K562 (cell line): ENCODE results near the gene FRMD7. TPM values are rescaled to one million over a fixed set of nuclear protein-coding genes. Genes with fewer than 3 reads are reported as not detected.

Source experiments
- ATAC-seq: fragments of 200-7000 bp; cut with Tn5 transposase; 3 replicates; pipeline ENCODE4 v1.9.1; 2020; ENCODE audit warnings: moderate library complexity
- BruUV-seq: library from RNA; stranded (reverse); fragments of 400-500 nt; replicated peaks from 2 replicates; lab custom pipeline; 2021; lab: Mats Ljungman, UMichigan
- CTCF ChIA-PET: fragments of 300-600 bp; formaldehyde crosslinking; extraction: SDS; loops from one replicate; lab custom pipeline; 2021; ENCODE audit warnings: low intra/inter-chr PET ratio; lab: Yijun Ruan, JAX
- POLR2A ChIA-PET: fragments of 300-600, 350-650 bp; sonication (Branson Sonifier 250); formaldehyde crosslinking; extraction: SDS; loops from one replicate; lab custom pipeline; 2021; ENCODE audit warnings: antibody characterized with exemption, inconsistent platforms; lab: Yijun Ruan, JAX
- DNase-seq, 4 experiments: peaks; one replicate each; pipeline versions ENCODE4 v3.0.0 to v3.0.0-alpha.2; 2011 to 2018; ENCODE audit warnings: low spot score in 3 of 4, mixed read lengths in 3 of 4; ENCODE audit errors: extremely low read depth in 1 of 4
- FAIRE-seq: peaks from 2 replicates; lab custom pipeline; 2011; peaks lifted over from hg19 to GRCh38; lab: Jason Lieb, UNC
- H2AFZ ChIP-seq: 2 replicates; pipeline ENCODE4 v1.6.0; 2011; ENCODE audit warnings: low read depth, low read length, control low read depth, inconsistent platforms
- H3K27ac ChIP-seq: fragments of 200-600 bp; 3 replicates; pipeline ENCODE4 v1.8.0; 2011; ENCODE audit warnings: low read depth, mild to moderate bottlenecking, control low read depth, inconsistent platforms, low read length, moderate library complexity, mixed read lengths; ENCODE audit errors: extremely low read depth
- H3K27me3 ChIP-seq, 2 experiments: fragments of 300-600 bp in 1 of 2; 2 replicates in 1 of 2; 3 replicates in 1 of 2; pipeline versions ENCODE4 v1.6.0 to v1.8.0; 2011; ENCODE audit warnings: inconsistent platforms in 2 of 2, low read length in 2 of 2, mild to moderate bottlenecking in 1 of 2, mixed read lengths in 1 of 2, moderate library complexity in 1 of 2; ENCODE audit not compliant: control insufficient read depth in 2 of 2, insufficient read depth in 2 of 2
- H3K36me3 ChIP-seq: fragments of 300-600 bp; 3 replicates; pipeline ENCODE4 v1.8.0; 2011; ENCODE audit warnings: mild to moderate bottlenecking, low read length, inconsistent platforms; ENCODE audit not compliant: control insufficient read depth, insufficient read depth
- H3K4me1 ChIP-seq, 2 experiments: fragments of 200-600 bp in 1 of 2; replicated peaks in 1 of 2; 2 replicates in 1 of 2; 3 replicates in 1 of 2; pipeline versions ENCODE4 v1.5.1 to v1.8.0; 2011; ENCODE audit warnings: inconsistent platforms in 2 of 2, low read length in 2 of 2, mild to moderate bottlenecking in 1 of 2, mixed read lengths in 1 of 2, moderate library complexity in 1 of 2; ENCODE audit not compliant: control insufficient read depth in 2 of 2, insufficient read depth in 2 of 2
- H3K4me2 ChIP-seq: 2 replicates; pipeline ENCODE4 v1.6.1; 2011; ENCODE audit warnings: low read length, control low read depth, inconsistent platforms, mixed read lengths; ENCODE audit not compliant: insufficient read depth
- H3K4me3 ChIP-seq: fragments of 200-600 bp; sonication (generic), shearing (Covaris generic); 2 replicates; pipeline ENCODE4 v1.5.1; 2016; ENCODE audit warnings: control low read depth, inconsistent platforms
- H3K79me2 ChIP-seq: fragments of 200-600 bp; 3 replicates; pipeline ENCODE4 v1.8.0; 2011; ENCODE audit warnings: low read length, inconsistent platforms; ENCODE audit not compliant: control insufficient read depth, insufficient read depth
- H3K9ac ChIP-seq, 2 experiments: 2 replicates each; pipeline versions ENCODE4 v1.6.0 to v1.6.1; 2011; ENCODE audit warnings: low read depth in 2 of 2, low read length in 2 of 2, control low read depth in 1 of 2, inconsistent platforms in 1 of 2, mild to moderate bottlenecking in 1 of 2, mixed read lengths in 1 of 2; ENCODE audit not compliant: insufficient read depth in 1 of 2
- H3K9me1 ChIP-seq: one replicate; pipeline ENCODE4 v1.6.0; 2011; ENCODE audit warnings: inconsistent platforms, mild to moderate bottlenecking, low read length, moderate library complexity; ENCODE audit not compliant: control insufficient read depth, insufficient read depth
- H3K9me3 ChIP-seq: replicated peaks from 2 replicates; pipeline ENCODE4 v1.5.1; 2011; ENCODE audit warnings: low read depth, low read length, inconsistent platforms; ENCODE audit not compliant: control insufficient read depth, insufficient read depth
- H4K20me1 ChIP-seq: replicated peaks from 2 replicates; pipeline ENCODE4 v1.6.1; 2011; ENCODE audit warnings: low read length, inconsistent platforms, mixed read lengths; ENCODE audit not compliant: control insufficient read depth, insufficient read depth
- CCNT2 ChIP-seq: IDR thresholded peaks from 2 replicates; pipeline ENCODE4 v1.6.1; 2011; ENCODE audit warnings: borderline replicate concordance, low read depth, mild to moderate bottlenecking, moderate library complexity, mixed read lengths, low read length; ENCODE audit not compliant: insufficient read length; ENCODE audit errors: extremely low read depth
- ELF2 ChIP-seq: fragments of 250-450 bp; sonication (Bioruptor Pico); IDR thresholded peaks from 2 replicates; pipeline ENCODE4 v1.5.0; 2021; ENCODE audit warnings: mild to moderate bottlenecking
- FOXA1 ChIP-seq: fragments of 450-650 bp; IDR thresholded peaks from 2 replicates; pipeline ENCODE4 v1.6.1; 2016; ENCODE audit warnings: mild to moderate bottlenecking, borderline replicate concordance
- FOXA3 ChIP-seq, 2 experiments: fragments of 450-650 bp in 1 of 2; sonication (generic) in 1 of 2; formaldehyde crosslinking; IDR thresholded peaks in 1 of 2; conservative IDR thresholded peaks in 1 of 2; 2 replicates each; pipeline versions ENCODE4 v1.4.0 to v1.8.0; 2020 to 2022; ENCODE audit warnings: mild to moderate bottlenecking in 2 of 2, missing genetic modification reagents in 1 of 2
- HDAC6 ChIP-seq: IDR thresholded peaks from 2 replicates; pipeline ENCODE4 v1.6.1; 2012; ENCODE audit warnings: low read depth, mild to moderate bottlenecking, control low read depth, inconsistent platforms, low read length, moderate library complexity
- HDAC8 ChIP-seq: fragments of 450-650 bp; IDR thresholded peaks from 2 replicates; pipeline ENCODE4 v1.6.1; 2016; ENCODE audit warnings: mild to moderate bottlenecking, missing genetic modification characterization, moderate library complexity, missing compliant biosample characterization
- HEY1 ChIP-seq: fragments of 250-450 bp; sonication (Bioruptor Pico); IDR thresholded peaks from 2 replicates; pipeline ENCODE4 v1.5.0; 2020; ENCODE audit warnings: mild to moderate bottlenecking, moderate library complexity, borderline replicate concordance
- HLTF ChIP-seq: fragments of 450-650 bp; IDR thresholded peaks from 2 replicates; pipeline ENCODE4 v1.6.1; 2016
- HNRNPUL1 ChIP-seq: fragments of 200-400 bp; formaldehyde crosslinking; IDR thresholded peaks from 2 replicates; pipeline ENCODE4 v1.6.1; 2017; ENCODE audit warnings: low read length
- NBN ChIP-seq: fragments of 450-650 bp; IDR thresholded peaks from 2 replicates; pipeline ENCODE4 v1.6.1; 2016; ENCODE audit warnings: low read depth, mild to moderate bottlenecking
- NR2C2 ChIP-seq, 2 experiments: fragments of 200-800 bp in 1 of 2; sonication (Bioruptor generic) in 1 of 2; sonication (generic) in 1 of 2; formaldehyde crosslinking in 1 of 2; IDR thresholded peaks; 2 replicates each; pipeline versions ENCODE4 v1.6.1 to v1.8.0; 2016 to 2022; ENCODE audit warnings: mild to moderate bottlenecking in 1 of 2, missing compliant biosample characterization in 1 of 2, missing genetic modification characterization in 1 of 2, missing genetic modification reagents in 1 of 2
- SMARCB1 ChIP-seq: IDR thresholded peaks from 2 replicates; pipeline ENCODE4 v1.6.1; 2011; ENCODE audit warnings: improper control_type of control experiment, low read depth; ENCODE audit not compliant: insufficient read length
- SOX6 ChIP-seq: fragments of 450-650 bp; IDR thresholded peaks from 2 replicates; pipeline ENCODE4 v1.6.1; 2014; ENCODE audit warnings: mild to moderate bottlenecking
- TCF7 ChIP-seq: sonication (generic); IDR thresholded peaks from 2 replicates; pipeline ENCODE4 v1.6.1; 2016; ENCODE audit warnings: antibody characterized with exemption, borderline replicate concordance
- ZNF212 ChIP-seq: fragments of 450-650 bp; formaldehyde crosslinking; IDR thresholded peaks from 2 replicates; pipeline ENCODE4 v1.4.0; 2020; ENCODE audit warnings: mild to moderate bottlenecking
- ZNF696 ChIP-seq: fragments of 250-450 bp; sonication (Bioruptor Pico); conservative IDR thresholded peaks from 2 replicates; pipeline ENCODE4 v1.4.0; 2020; ENCODE audit warnings: mild to moderate bottlenecking, moderate library complexity
- WGBS: fragments of 100-300 bp; shearing (Covaris generic); methylation state at CpG from one replicate; pipeline ENCODE4 v1.1.6; 2016; ENCODE audit warnings: low coverage, mixed read lengths; ENCODE audit not compliant: insufficient coverage; ENCODE audit errors: missing lambda C conversion rate; 5-methylcytosine and 5-hydroxymethylcytosine counted together
- in situ Hi-C: fragments of 300-500 bp; cut with MboI; formaldehyde crosslinking; loops from 4 replicates; pipeline ENCODE4 v1.15.0; 2018; ENCODE audit warnings: inconsistent platforms, mixed read lengths
- intact Hi-C: fragments of 100-400 bp; cut with micrococcal nuclease; formaldehyde crosslinking; loops from 2 replicates; pipeline ENCODE4 v1.14.2; 2022
- polyA plus RNA-seq, 8 experiments: library from polyadenylated mRNA; depleted of rRNA in 4 of 8; stranded (reverse) in 5 of 8; unstranded in 3 of 8; fragments of >200 nt; fragmentation: Nextera tagmentation in 2 of 8; fragmentation: Illumina TruSeq in 1 of 8; extraction: Ambion mirVana in 2 of 8; extraction: Trizol in 1 of 8; gene quantifications; 2 replicates each; pipeline versions ENCODE4 v1.2.1 to v1.2.3, GENCODE V29; 2011 to 2014; ENCODE audit warnings: inconsistent platforms in 1 of 8, missing spikeins in 1 of 8
- total RNA-seq, 7 experiments: library from RNA; depleted of rRNA in 6 of 7; stranded (reverse); fragments of >200 nt in 6 of 7; fragmentation: Illumina TruSeq in 2 of 7; extraction: Trizol in 2 of 7; gene quantifications; 2 replicates each; pipeline versions ENCODE4 v1.2.1 to v1.2.3, GENCODE V29; 2011 to 2021; ENCODE audit warnings: low replicate concordance in 1 of 7
- TF ChIP-seq, protein P1 (sequence below): sonication (generic); formaldehyde crosslinking; IDR thresholded peaks from 2 replicates; pipeline ENCODE4 v1.8.0; 2022; ENCODE audit warnings: mild to moderate bottlenecking, missing genetic modification reagents, borderline replicate concordance
- TF ChIP-seq, protein P2 (sequence below): fragments of 250-450 bp; sonication (Bioruptor Pico); IDR thresholded peaks from 2 replicates; pipeline ENCODE4 v1.5.0; 2022; ENCODE audit warnings: mild to moderate bottlenecking

Gene FRMD7
- total and polyA plus RNA-seq, 9 of the 15 experiments (the other 6 are each of a cell fraction or from before 2014, with no cell fraction given), result 0.06 to 0.09 TPM; not detected in 7

DNA sequence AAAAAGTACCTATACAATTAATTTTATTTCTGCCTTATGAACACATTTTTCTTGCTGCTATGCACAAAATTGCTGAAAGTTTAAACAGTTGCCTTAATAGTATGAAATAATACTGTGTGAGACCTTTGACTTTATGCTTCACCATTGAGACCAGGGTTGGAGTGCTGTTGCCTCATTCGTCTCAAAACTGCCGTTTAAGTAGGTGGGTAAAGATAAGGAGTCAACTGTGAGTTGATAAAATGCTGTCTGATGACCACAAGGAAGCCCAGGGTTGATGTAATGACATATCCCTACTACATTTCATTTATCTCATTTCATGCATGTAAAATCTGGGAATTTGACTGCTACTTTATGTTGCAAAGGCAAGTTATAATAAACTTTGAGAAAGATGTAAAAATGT lies 81.3 kb downstream of the FRMD7 start:
- DNase-seq, result peak in 2 of 4 experiments; percentile 33 to 56
- Histone ChIP-seq H3K4me2 (no peak overlapping the region), H3K36me3 (peaks cover 8% of the 10 kb centered on the region; the same call in 1 of the 3 replicates), H3K4me3 (no peak overlapping the region), H2AFZ (no peak overlapping the region), H3K27me3 (no peaks in the 10 kb centered on the region), H3K9ac (no peak overlapping the region), H4K20me1 (peaks cover 5% of the 10 kb centered on the region; the same call in 1 of the 2 replicates), H3K9me1 (no peaks in the 10 kb centered on the region), H3K79me2 (peaks cover 94% of the 10 kb centered on the region), H3K4me1 (peaks cover 0 to 17% of the 10 kb centered on the region in 2 experiments; a peak in 3 of 5 replicates), H3K27ac (peak overlapping the region; percentile 61; the same call in 1 of the 3 replicates), H3K9me3 (no peaks in the 10 kb centered on the region)
- peak; percentile 71 for FAIRE-seq
- ATAC-seq, result peak; percentile 81
- intact Hi-C loops (no loop called here), in situ Hi-C loops (no loop called here)
- ChIA-PET CTCF (no interaction called here), POLR2A (interaction anchor here (0.8 to 1.3 kb wide), 2 partner anchors 13 to 443 kb away, joined by 3 read pairs; no protein-coding TSS in a partner anchor)
- 0% methylated on average over 2 of the region's 2 CpGs for WGBS
- BruUV-seq, result no TSS peak
- no peak for TF ChIP-seq TCF7
- TF ChIP-seq SOX6, result peak; percentile 72
- no peak for TF ChIP-seq HDAC8
- no peak for TF ChIP-seq NR2C2 (CRISPR knock-in tag; IDR thresholded peaks at IDR 0.05)
- TF ChIP-seq NR2C2 (tag; IDR thresholded peaks at IDR 0.05), result peak; percentile 65; the same call in 1 of the 2 replicates
- no peak for TF ChIP-seq SMARCB1
- TF ChIP-seq HDAC6, result no peak
- TF ChIP-seq NBN, result 0 out of 2 replicates have a peak, but pooled peaks have one; percentile 29
- TF ChIP-seq ZNF212 (CRISPR knock-in tag), result no peak
- no peak for TF ChIP-seq ZNF696
- TF ChIP-seq, protein P1, sequence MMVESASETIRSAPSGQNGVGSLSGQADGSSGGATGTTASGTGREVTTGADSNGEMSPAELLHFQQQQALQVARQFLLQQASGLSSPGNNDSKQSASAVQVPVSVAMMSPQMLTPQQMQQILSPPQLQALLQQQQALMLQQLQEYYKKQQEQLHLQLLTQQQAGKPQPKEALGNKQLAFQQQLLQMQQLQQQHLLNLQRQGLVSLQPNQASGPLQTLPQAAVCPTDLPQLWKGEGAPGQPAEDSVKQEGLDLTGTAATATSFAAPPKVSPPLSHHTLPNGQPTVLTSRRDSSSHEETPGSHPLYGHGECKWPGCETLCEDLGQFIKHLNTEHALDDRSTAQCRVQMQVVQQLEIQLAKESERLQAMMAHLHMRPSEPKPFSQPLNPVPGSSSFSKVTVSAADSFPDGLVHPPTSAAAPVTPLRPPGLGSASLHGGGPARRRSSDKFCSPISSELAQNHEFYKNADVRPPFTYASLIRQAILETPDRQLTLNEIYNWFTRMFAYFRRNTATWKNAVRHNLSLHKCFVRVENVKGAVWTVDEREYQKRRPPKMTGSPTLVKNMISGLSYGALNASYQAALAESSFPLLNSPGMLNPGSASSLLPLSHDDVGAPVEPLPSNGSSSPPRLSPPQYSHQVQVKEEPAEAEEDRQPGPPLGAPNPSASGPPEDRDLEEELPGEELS, result no peak
- no peak for TF ChIP-seq ELF2 (CRISPR knock-in tag)
- TF ChIP-seq FOXA3 (CRISPR knock-in tag; conservative IDR thresholded peaks at IDR 0.05 in 1 of 2, IDR thresholded peaks at IDR 0.05 in 1 of 2), result no peak
- TF ChIP-seq HEY1 (CRISPR knock-in tag), result no peak
- no peak for TF ChIP-seq FOXA1
- TF ChIP-seq HNRNPUL1, result no peak
- no peak for TF ChIP-seq HLTF
- TF ChIP-seq, protein P2, sequence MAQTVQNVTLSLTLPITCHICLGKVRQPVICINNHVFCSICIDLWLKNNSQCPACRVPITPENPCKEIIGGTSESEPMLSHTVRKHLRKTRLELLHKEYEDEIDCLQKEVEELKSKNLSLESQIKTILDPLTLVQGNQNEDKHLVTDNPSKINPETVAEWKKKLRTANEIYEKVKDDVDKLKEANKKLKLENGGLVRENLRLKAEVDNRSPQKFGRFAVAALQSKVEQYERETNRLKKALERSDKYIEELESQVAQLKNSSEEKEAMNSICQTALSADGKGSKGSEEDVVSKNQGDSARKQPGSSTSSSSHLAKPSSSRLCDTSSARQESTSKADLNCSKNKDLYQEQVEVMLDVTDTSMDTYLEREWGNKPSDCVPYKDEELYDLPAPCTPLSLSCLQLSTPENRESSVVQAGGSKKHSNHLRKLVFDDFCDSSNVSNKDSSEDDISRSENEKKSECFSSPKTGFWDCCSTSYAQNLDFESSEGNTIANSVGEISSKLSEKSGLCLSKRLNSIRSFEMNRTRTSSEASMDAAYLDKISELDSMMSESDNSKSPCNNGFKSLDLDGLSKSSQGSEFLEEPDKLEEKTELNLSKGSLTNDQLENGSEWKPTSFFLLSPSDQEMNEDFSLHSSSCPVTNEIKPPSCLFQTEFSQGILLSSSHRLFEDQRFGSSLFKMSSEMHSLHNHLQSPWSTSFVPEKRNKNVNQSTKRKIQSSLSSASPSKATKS (CRISPR knock-in tag), result no peak
- no peak for TF ChIP-seq CCNT2
